GM19395 (cell line): ENCODE data around the gene VPS26C.
A peak's percentile ranks its signal among the peaks of the same experiment; 100 is the strongest.

Source experiments
- ATAC-seq: cut with Tn5 transposase; IDR thresholded peaks from one replicate; pipeline ENCODE4 v1.9.1; 2021; ENCODE audit warnings: mild to moderate bottlenecking, moderate library complexity; ENCODE audit not compliant: unreplicated experiment

VPS26C gene

DNA sequence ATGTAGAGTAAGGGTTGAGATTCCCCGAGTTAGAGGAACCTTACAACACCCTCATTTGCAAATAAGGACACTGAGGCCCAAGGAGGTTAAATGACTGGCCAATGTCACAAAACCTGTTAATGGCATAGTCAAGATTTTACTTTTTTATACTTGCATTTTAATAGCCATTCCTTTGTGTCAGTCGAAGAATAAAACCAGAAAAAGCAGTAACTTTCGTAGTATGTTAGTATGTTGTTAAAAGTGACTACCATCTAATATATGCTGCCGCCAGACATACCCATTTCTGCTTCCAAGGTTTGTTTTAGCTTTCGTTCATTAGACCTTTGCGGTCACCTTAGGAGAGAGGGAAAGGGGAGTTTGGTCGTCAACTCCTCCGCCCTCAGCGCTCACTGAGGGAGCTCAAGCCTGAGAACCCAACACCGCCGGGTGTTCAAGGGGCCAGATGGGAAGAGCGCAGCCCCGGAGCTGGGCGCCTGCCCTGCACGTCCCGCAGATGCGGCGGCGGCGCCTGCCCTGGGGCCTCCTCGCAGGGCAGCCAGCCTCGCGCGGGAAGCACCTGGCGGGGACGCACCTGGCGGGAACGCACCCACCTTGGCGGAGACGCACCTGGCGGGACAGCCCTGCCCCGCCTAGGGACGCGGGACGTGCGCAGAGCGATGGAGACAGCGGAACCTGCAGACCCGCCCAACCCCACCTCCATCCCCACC, 466 bp downstream of the VPS26C start:
- peak; percentile 12 for ATAC-seq

DNA sequence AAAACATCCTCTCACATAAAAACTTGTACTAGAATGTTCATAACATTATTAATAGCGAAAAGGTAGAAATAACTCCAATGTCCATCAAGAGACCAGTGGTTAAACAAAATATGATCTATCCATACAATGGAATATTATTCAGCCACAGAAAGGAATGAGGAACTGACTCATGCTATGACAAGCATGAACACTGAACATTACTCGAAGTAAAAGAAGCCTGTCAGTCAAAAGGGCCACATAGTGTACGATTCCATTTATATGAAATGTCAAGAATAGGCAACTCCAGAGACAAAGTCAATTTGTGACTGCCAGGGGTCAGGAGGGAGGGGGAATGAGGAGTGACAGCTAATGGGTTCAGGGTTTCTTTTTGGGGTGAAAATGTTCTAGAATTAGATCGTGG, 2.3 kb downstream of the VPS26C start:
- no peak for ATAC-seq

DNA sequence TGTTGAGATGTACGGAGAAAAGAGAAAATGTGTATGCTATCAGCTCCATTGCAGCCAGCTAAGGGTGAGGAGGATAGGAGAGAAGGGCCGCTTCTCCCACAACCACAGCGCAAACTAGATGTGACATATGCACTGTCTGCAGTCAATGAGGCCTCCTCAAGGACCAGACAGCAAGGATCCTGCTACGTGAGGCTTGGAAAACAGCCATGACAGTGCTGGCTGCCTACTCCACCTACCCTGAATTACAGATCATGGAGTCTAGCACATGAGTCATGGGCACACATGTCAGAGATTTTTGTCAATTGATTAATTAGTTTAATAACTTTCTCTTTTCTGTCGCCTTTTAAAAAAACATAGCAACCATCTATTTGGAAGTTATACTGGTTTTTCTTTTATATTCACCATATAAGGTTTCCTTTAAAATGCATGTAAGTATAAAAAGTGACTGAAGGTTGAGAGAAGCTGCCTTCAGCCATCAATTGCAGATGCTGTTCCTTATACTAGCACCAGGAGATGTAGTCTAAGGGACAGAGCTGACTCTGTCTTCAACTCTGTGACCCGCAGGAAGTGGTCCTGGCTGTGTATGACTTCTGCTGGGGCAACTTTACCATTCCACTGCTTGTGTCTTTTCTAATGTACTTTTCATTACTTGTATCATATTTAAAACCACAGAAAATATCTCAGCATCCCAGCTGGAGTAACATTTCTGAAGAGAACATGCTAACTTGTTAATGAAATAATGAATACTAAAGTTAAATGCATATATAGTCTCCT, 3.1 kb downstream of the VPS26C start:
- ATAC-seq = no peak

DNA sequence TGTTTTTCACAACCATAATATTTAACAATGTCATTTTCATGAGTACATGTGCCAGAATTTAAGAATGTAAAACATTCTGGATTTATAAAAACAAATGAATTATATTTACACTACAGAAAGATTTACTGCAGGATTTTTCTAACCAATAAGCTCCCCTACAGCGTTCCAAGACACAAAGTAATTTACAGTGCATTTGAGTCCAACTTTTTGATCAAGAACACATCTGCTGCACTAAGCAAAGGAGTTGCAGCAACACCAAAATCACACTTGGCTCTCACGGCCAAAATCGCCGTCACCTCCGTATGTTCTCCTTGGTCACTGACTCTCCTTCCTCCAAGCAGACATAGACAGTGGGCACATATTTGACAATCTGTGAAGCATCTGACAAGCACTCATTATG, 7.7 kb downstream of the VPS26C start:
- no peak for ATAC-seq

DNA sequence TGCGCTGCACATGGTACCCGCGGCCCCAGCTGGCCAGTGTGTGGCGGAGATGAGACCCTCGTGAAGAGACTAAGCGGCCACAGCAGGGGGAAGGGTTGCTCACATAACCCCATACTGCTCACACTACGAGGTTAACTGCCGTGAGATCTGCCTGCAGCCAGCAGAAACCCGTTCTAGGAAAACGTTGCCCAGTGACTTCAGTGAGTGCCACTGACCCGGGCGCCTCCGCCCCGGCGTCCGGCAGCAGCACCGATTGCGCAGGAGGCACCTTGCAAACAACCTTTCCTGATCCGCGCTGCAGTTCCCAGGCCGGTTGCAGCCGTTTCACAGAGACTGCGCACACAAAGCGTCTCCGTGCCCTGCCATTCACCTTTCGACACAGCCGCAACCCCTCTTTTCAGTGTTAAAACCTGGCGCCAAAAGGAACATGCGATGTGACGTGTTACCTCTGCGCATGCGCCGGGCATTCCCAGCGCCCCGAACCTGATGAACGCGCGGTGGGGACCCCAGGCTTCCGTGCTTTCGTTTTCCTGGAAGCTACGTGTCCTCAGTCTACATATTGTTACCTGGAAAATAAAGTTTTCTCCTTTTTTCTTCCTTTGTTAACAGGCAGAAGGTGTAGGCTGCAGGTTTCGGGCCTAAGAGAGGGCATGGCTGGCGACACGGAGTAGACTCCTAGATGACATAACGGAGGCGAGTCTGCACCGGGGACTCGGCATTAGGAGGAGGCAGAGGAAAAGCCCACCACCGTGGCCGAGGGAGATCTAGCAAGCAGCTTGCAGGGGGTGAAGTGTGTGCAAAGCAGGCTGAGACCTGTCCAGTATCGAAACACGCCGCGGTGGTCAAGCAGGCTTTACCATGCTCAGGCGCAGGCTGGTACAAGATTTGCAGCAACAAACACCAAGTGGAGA, 8.9 kb downstream of the VPS26C start:
- no peak for ATAC-seq

DNA sequence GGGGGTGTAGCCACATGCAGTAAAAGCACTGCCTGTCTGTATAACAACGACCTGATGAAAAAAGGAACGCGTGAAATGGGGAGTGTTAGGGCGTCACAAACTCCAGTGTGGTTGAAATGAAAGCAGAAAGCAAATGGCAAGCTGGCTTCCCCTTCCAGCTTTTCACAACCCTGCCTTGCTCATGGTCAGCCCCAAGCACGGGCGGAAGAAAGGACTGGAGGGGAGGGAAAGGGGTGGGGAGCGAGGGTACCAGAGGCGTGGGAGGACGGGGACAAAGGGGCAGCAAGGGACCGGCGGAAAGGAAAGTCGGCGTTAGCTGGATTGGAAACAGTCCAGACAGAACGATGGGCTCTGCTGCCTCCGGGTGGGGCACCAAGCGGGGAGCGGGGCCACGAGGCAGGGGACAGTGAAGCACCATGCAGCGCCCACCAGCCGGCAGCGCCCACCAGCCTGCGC, 9.6 kb downstream of the VPS26C start:
- ATAC-seq = no peak

DNA sequence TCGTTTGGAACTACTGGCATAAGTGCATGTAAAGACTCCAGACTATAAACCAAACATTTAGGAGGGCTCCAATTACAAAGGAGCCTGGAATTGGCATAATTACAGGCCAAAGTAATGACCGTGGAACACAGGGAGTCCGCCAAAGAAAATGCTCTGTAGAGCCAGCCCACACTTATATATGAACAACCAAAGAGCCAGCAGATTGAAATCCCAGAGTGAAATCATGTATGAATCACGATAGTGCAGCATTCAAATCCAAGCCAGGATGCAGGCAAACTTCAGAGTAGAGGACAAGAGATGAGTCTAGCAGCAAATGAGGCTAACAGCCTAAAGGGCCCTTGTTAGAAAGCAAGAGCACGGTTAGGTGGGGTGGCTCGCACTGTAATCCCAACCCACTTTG, 13.1 kb downstream of the VPS26C start:
- ATAC-seq = no peak

DNA sequence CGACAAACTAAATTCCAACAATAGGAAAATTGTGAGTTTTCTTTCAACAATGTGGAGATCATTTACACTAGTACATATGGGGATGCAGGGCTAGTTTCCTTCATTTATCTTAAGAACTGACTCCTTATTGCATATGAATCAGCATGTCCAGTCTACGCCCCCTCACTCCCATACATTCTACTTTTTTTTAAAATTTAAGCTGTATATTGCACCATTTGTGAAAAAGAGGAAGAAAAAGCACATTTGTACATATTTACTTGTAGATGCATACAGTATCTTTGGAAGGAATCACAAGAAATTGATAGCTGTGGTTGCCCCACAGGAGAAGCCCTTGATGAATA, 15.9 kb downstream of the VPS26C start:
- no peak for ATAC-seq

DNA sequence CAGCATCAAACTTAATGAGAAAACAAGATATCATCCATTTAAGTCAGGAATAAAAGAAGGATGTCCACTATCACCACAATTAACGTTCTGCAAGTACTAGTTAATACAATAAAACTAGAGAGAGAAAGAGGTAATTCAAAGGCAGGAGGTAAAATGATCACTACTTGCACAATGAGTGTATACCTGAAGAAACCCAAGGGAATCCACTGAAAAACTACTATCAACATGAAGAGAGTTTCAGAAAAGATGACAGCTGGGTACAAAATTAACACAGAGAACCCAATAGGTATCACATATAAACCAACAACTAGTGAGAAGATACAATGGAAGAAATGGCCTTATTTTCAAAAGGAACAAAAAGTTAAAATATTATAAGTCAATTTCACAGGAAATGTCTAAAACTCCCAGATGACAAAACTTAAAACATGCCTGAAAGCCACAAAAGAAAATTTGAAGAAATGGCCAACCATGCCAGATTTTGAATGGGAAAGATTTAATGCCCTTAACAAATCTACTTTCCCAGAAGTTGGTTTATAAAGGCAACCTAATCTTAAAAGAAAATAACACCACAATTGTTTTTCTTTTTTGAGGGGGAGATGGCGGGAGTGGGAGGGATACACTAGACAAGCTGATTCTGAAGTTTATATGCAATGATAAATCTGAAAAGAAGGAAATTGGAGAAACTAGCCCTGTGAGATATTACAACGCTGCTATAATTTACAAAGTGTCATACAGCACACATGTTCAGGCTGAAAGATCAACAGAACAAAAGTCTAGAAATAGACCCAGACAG, 17.8 kb downstream of the VPS26C start:
- ATAC-seq = no peak

DNA sequence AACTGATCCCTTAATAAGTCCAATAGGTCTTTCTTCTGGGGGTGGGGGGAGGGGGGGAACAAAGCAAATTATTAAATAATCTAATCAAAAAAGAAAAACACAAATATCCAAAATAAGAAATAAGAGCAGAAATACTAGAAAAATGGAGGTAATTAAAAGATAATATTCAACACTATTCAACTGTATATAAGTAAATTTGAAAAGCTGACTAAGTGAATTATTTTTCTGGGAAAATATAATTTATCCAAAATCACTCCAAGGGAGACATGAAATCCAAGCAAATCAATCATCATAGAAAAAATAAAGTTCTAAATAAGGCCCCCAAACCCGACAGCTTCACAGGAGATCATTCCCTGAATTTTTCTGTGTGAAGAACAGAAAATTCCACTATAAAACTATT, 18.8 kb downstream of the VPS26C start:
- ATAC-seq = no peak

DNA sequence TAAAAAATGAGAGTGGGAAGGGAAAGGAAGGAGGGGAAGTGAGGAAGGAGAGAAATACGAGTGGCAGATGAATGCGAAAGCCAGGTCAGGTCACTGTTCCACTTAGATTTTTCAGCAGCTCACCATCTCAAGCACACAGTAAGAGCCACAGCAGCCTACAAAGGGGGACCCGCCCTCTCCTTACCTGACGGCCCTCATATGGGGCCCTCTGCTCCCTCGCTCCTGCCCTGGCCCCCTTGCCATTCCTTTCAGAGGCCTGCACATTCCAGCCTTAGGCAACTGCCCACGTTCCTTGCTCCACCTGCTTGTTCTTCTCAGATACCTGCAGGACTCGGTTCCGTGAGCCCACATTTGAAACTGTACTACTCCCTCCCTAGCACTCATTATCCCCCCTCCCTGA, 22.0 kb downstream of the VPS26C start:
- ATAC-seq = no peak

DNA sequence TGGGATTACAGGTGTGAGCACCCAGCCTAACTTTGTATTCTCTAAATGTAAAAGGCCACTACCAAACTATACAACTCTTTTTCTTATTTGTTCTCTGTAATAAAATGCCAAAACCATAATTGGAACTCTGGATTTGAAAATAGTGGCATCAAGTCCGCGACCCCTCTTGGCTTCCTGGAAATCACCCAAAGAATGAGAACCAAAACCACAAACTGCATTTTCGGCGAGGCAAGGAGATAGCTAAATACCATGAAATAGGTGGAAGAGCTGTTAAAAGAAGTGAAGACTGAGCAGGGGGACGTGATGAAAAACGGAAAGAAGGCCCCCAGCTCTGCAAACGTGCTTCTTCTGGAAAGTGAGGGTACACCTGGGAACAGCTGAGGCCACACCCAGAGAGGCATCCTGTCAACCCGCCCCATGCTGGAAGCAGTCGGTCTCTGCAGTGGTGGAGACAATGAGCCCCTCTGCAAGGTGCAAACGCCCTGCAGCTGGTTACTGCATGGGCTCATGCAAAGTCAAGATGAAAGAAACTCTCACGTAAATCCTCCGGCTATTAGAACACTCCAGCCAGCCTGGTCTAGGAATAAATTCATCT, 22.5 kb downstream of the VPS26C start:
- ATAC-seq = no peak

DNA sequence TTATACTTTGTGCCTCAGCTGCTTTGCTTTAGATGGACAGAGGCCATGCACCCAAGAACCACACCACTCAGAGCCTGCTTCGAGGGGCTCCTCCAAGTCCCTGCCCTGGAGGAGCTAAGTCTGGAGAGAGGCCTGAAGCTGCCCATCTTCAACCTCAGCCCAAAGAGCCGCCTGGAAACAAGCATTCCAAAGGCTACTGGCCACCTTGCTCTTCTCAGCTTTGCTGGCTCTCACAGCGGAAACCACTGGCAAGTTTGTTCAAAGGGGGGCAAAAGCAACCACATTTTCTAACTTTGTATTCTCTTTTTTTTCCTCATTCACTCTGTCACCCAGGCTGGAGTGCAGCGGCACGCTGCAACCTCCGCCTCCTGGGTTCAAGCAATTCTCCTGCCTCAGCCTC, 23.2 kb downstream of the VPS26C start:
- no peak for ATAC-seq

DNA sequence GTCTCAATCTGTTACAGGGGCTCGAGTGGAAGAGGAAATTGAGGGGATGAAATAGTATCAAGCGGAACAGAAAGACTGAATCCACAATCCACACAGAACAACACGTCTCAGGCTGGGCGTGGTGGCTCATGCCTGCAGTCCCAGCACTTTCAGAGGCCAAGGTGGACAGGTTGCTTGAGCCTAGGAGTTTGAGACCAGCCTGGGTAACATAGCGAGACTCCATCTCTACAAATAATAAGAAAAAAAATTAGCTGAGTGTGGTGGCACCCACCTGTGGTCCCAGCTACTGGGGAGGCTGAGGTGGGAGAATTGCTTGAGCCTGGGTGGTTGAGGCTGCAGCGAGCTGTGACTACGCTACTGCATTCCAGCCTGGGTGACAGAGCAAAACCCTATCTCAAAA, 25.7 kb downstream of the VPS26C start:
- ATAC-seq = no peak

DNA sequence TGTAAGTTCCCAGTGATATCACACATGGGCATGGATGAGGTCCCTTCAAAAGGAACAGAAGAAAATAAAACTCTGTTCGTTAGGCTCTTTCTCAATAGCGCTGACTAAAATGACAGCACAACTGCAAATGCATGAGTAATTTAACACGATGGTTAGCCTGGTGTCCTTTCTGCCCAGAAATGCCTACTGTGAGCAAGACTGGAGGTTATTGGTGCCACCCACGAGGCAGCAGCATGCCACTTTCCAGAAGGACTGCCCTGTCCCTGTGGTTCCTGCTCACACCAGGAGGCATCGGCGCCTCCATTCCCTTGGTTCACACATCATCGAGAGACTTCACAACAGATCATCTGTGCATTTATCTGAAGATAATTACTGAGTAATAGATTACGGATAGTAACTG, 26.2 kb downstream of the VPS26C start:
- no peak for ATAC-seq

DNA sequence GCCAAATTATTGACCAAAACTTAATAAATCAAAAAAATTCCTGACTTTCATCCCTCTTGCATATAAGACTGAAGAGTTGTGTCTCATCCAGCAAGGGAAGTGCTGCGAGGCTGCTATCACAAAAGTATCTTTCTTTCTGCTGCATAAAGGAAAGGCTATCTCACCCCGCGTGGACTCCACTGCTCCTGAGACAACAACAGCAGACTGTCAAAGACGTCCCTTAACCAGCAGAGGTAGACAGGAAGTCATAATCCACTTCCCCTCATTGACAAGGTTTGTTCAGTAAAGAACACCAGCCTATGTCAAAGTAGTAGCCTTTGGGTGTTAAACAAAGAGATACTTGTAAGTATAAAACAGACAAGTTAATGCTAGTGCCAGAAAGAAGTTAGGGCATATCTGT, 29.4 kb downstream of the VPS26C start:
- ATAC-seq = no peak

DNA sequence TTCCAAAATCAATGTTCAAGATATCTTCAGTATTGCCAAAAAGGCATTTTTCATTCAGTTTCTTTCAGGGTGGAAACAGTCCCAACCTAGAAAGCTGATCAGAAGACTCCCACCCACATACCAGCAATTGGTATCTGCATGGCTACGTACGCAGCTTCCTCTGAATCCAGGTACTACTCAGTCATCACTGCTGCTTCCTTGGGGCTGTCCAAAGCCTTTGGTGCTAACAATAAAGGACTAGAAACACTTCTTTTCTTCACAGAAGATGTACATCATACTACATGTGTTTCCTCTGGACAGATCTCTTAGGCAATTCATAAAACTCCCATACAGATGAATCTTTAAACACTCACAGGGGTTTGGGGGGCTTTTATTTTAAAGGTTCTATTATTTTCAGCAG, 29.8 kb downstream of the VPS26C start:
- no peak for ATAC-seq

DNA sequence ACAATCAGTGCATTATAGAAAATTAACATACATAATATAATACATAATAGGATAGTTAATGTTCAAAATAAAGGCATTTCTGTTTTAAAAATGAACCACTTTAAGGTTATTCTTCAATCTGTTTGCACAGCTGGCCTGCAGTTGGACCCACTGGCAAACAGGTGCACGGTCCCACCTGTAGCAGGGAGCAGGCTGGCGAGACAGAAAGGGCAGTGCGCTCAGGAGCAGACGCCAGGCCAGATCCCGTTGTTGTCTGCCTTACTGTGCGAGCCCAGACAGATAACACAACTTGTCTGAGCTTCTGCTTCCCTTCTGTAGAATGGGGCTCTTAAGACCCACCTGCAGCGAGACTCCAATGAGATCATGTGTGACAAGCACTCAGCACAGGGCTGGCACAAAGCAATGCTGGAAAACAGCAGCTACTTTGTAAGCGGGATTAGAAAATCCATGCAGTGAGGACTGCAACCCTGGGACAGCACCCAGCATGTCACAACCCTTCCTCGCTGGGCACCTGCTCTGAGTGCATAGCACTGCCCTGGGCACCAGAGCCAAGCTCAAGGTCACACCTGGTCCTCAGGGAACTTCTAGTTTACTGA, 33.5 kb downstream of the VPS26C start:
- ATAC-seq = no peak

DNA sequence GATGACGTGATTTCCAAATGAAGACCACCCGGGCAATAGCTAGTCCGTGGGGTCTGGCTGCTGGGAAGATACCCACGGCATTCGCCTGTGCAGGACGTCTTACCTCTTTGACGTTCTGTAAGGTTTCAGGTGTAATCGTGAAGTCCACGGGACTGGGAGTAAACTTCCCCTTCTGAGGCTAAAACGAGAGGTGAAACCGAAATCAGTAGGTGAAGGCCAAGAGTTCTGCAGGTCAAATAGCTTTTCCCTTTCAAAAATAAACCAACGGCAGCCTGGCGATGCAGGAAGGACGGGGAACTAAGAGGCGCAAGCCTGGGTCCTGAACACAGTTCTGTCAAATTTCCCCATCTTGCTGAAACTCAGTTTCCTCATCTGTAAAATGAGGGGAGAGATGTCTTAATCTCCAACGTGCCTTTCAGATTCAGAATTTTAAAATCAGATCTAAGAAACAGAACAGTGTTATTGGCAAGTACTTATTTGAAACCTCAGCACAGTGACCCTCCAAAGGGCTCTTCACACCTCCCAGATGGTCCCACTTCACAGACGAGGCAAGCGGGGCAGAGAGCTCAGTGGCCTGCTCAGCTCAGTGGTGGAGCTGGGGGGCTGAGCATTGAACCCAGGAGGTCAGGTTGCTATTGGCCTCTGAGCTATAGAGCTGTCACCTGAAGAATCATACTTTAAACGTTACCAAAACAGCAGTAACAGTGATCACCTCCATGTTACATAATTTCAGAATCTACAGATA, 34.7 kb downstream of the VPS26C start:
- no peak for ATAC-seq
